LNCaP clone FGC (cell line): ENCODE measurements around the gene NCK2.

ENCODE experiments used
- DNase-seq: peaks from one replicate; pipeline ENCODE4 v3.0.0-alpha.2; 2011; ENCODE audit warnings: low read depth
- H3K4me3 ChIP-seq: 2 replicates; pipeline ENCODE4 v1.5.1; 2011; ENCODE audit warnings: mild to moderate bottlenecking, low read depth, low read length, control low read depth
- CTCF ChIP-seq: IDR thresholded peaks from 2 replicates; pipeline ENCODE4 v1.5.1; 2012; ENCODE audit warnings: mild to moderate bottlenecking; ENCODE audit not compliant: control insufficient read depth, insufficient read depth; ENCODE audit errors: extremely low read depth

The NCK2 gene

GRCh38 chr2:105886687-105887086, 142.0 kb downstream of the NCK2 start:
- no peak for TF ChIP-seq CTCF
- H3K4me3 ChIP-seq: no peak overlapping the region
- peak; percentile 53 for DNase-seq

GRCh38 chr2:105887256-105887655, 142.5 kb downstream of the NCK2 start:
- DNase-seq: no peak
- TF ChIP-seq CTCF: no peak
- H3K4me3 ChIP-seq: no peak overlapping the region

- H3K4me3 ChIP-seq: no peak overlapping the region
- 0 out of 2 replicates have a peak, but pooled peaks have one; percentile 7 for TF ChIP-seq CTCF
- DNase-seq: no peak
These were observed 143.9 kb downstream of the NCK2 start for GRCh38 chr2:105888625-105889024.

GRCh38 chr2:105889046-105889445, 144.3 kb downstream of the NCK2 start:
- no peak overlapping the region for H3K4me3 ChIP-seq
- no peak for TF ChIP-seq CTCF
- DNase-seq: no peak

- no peak for DNase-seq
- H3K4me3 ChIP-seq: no peak overlapping the region
- no peak for TF ChIP-seq CTCF
These were observed 145.4 kb downstream of the NCK2 start for GRCh38 chr2:105890111-105890510.

GRCh38 chr2:105890856-105891255, 146.1 kb downstream of the NCK2 start:
- H3K4me3 ChIP-seq: no peak overlapping the region
- TF ChIP-seq CTCF: no peak

More at GRCh38 chr2:105890856-105891255, 146.1 kb downstream of the NCK2 start:
- DNase-seq: no peak
